HG02938 (cell line): ENCODE measurements around the gene SPATS2L.
"Not testable (repeated sequence)": the region's sequence is repeated elsewhere in the genome, so short reads cannot be mapped to it uniquely, and the experiment has no call there.

ENCODE experiments used
- ATAC-seq: cut with Tn5 transposase; IDR thresholded peaks from one replicate; pipeline ENCODE4 v1.9.1; 2021; ENCODE audit warnings: mild to moderate bottlenecking, moderate library complexity; ENCODE audit not compliant: unreplicated experiment

The SPATS2L gene

GRCh38 chr2:200319548-200320337 lies 13.2 kb downstream of the SPATS2L start:
- no peak for ATAC-seq

GRCh38 chr2:200320344-200320743 lies 13.9 kb downstream of the SPATS2L start:
- ATAC-seq: no peak

- ATAC-seq: no peak
These were observed 14.5 kb downstream of the SPATS2L start for GRCh38 chr2:200320991-200321390.

GRCh38 chr2:200321780-200322534 lies 15.5 kb downstream of the SPATS2L start:
- no peak for ATAC-seq

- ATAC-seq: no peak
These were observed 16.1 kb downstream of the SPATS2L start for GRCh38 chr2:200322607-200323006.

- ATAC-seq: no peak
These were observed 17.9 kb downstream of the SPATS2L start for GRCh38 chr2:200324362-200324761.

- no peak for ATAC-seq
These were observed 22.9 kb downstream of the SPATS2L start for GRCh38 chr2:200329384-200329783.

- ATAC-seq: no peak
These were observed 23.3 kb downstream of the SPATS2L start for GRCh38 chr2:200329798-200330197.

GRCh38 chr2:200330351-200331060 lies 24.0 kb downstream of the SPATS2L start:
- no peak for ATAC-seq

GRCh38 chr2:200331061-200331400 lies 24.5 kb downstream of the SPATS2L start:
- ATAC-seq: no peak

- no peak for ATAC-seq
These were observed 29.2 kb downstream of the SPATS2L start for GRCh38 chr2:200335657-200336056.

GRCh38 chr2:200336980-200337615 lies 30.6 kb downstream of the SPATS2L start:
- no peak for ATAC-seq

- no peak for ATAC-seq
These were observed 31.1 kb downstream of the SPATS2L start for GRCh38 chr2:200337621-200338020.

- no peak for ATAC-seq
These were observed 32.2 kb downstream of the SPATS2L start for GRCh38 chr2:200338692-200339091.

- ATAC-seq: no peak
These were observed 34.2 kb downstream of the SPATS2L start for GRCh38 chr2:200340508-200341224.

GRCh38 chr2:200341376-200341775 lies 34.9 kb downstream of the SPATS2L start:
- ATAC-seq: no peak

GRCh38 chr2:200342235-200342634 lies 35.7 kb downstream of the SPATS2L start:
- ATAC-seq: no peak

GRCh38 chr2:200342654-200343053 lies 36.2 kb downstream of the SPATS2L start:
- ATAC-seq: no peak

- ATAC-seq: not testable (repeated sequence)
These were observed 37.7 kb downstream of the SPATS2L start for GRCh38 chr2:200344202-200344601.

GRCh38 chr2:200345975-200346374 lies 39.5 kb downstream of the SPATS2L start:
- ATAC-seq: no peak

GRCh38 chr2:200347301-200347700 lies 40.8 kb downstream of the SPATS2L start:
- ATAC-seq: no peak
